ENCODE data around the gene DDX19B. TPM values are rescaled to one million over a fixed set of nuclear protein-coding genes. Genes with fewer than 3 reads are reported as not detected.

The DDX19B gene
- total and polyA plus RNA-seq, 9 of the 15 experiments (the other 6 are each of a cell fraction or from before 2014, with no cell fraction given): 7.0 to 32.9 (median 19.3) TPM

DNA sequence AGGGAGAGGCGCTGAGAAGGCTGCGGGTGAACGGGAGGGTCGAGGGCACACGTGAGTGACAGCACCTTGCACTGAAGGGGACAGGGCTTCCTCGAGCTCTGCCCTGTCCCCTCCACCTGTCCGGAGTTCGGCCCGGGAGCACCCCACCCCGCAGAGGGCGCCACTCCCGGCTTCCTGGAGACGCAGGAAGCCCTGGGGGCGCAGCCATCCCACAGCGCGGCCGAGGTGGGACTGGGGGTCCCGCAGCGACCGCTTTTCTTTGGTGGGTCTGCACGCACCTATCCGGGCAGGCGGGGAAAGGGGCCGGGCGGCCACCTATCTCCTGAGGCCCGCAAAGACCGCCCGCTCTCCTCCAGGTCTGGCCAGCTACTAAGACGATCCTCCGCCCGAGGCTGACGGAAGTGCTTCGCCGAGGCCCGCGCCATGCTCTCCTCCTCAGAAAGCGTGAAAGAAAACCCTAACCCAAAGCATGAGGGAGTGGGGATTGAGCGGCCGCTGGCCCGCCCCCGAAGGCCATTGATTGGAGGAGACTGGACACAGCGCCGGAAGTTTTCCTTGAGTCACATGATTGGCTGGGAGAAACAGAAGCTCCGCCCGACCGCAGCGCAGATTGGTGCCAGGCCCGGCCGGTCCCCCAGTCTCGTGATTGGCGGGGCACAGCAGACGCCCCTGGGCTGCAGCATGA, 82.1 kb downstream of the DDX19B start (continued):
- TF ChIP-seq NBN (IDR thresholded peaks at IDR 0.05; ENCODE audit: low read depth): no peak

DNA sequence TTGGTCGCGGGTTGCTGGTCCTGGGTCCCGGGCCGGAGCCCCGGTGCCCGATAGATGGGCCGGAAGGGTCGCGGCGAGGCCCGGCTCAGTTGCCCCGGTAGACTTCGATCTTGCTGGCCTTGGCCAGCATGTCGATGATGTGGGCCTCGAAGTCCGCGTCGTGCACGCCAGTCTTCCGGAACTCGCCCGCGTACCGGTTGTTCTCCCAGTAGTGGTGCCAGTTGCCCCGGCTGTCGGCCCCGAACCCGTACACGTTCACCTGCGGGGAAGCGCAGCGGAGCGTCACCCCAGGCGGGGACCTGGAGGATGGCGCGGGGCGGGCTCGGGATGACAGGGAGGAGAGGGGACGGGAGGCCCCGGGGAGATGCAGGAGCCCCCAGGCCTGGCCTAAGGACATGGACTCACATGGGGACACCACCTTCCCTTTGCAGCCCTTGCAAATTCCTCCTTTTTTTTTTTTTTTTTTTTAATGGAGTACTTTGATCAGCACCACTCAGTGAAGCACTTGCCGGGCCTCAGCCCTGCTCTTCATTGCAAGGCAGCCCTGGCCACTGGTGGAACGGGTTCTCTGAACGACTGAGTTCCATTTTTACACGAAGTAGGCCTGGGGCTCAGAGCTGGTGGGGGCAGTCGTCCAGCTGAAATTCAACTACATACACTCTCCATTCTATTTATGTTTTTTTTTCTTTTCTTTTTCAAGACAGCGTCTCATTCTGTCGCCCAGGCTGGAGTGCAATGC, 82.8 kb downstream of the DDX19B start:
- no peak overlapping the region for H2AFZ ChIP-seq (ENCODE audit: low read depth, low read length)
- no TSS peak for BruUV-seq (replicated peaks)
- no peak overlapping the region for H3K4me2 ChIP-seq (ENCODE audit: insufficient read depth, low read length)
- intact Hi-C loops (cut with micrococcal nuclease): no loop called here
- H3K9me3 ChIP-seq (replicated peaks; ENCODE audit: control insufficient read depth, insufficient read depth, low read depth, low read length): no peaks in the 10 kb centered on the region
- H3K36me3 ChIP-seq (ENCODE audit: control insufficient read depth, insufficient read depth, low read length): peaks cover 78% of the 10 kb centered on the region; the same call in 2 of the 3 replicates
- no peaks in the 10 kb centered on the region for H3K27me3 ChIP-seq (ENCODE audit: control insufficient read depth in 2 of 2, insufficient read depth in 2 of 2, low read length in 2 of 2)
- WGBS (ENCODE audit: insufficient coverage, low coverage, missing lambda C conversion rate): 97% methylated on average over 30 of the region's 47 CpGs
- in situ Hi-C loops (cut with MboI): no loop called here
- H3K9me1 ChIP-seq (ENCODE audit: control insufficient read depth, insufficient read depth, low read length): peaks cover 2% of the 10 kb centered on the region
- TF ChIP-seq PPARD (CRISPR knock-in tag; IDR thresholded peaks at IDR 0.05) (no peak), POLR2G (IDR thresholded peaks at IDR 0.05; ENCODE audit: low read depth, low read length) (peak; percentile 48; the same call in 1 of the 2 replicates), POLR2AphosphoS5 (IDR thresholded peaks at IDR 0.05; ENCODE audit: control insufficient read depth, insufficient read depth, low read depth, low read length) (peak; percentile 38; the same call in 1 of the 2 replicates), RBM22 (IDR thresholded peaks at IDR 0.05; ENCODE audit: low read depth, low read length, poor library complexity, severe bottlenecking) (peak; percentile 24), ETS1 (conservative IDR thresholded peaks at IDR 0.05; ENCODE audit: control insufficient read depth, low read depth, low read length) (0 out of 2 replicates have a peak, but pooled peaks have one; percentile 7), HNRNPL (IDR thresholded peaks at IDR 0.05; ENCODE audit: low read depth, low read length) (no peak), ZFX (CRISPR knock-in tag; IDR thresholded peaks at IDR 0.05) (peak; percentile 53)
- TF ChIP-seq, protein P1, sequence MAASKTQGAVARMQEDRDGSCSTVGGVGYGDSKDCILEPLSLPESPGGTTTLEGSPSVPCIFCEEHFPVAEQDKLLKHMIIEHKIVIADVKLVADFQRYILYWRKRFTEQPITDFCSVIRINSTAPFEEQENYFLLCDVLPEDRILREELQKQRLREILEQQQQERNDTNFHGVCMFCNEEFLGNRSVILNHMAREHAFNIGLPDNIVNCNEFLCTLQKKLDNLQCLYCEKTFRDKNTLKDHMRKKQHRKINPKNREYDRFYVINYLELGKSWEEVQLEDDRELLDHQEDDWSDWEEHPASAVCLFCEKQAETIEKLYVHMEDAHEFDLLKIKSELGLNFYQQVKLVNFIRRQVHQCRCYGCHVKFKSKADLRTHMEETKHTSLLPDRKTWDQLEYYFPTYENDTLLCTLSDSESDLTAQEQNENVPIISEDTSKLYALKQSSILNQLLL (CRISPR knock-in tag; IDR thresholded peaks at IDR 0.05; ENCODE audit: borderline replicate concordance): no peak
- no peak overlapping the region for H3K27ac ChIP-seq (ENCODE audit: extremely low read depth, low read depth, low read length)
- peaks cover 5% of the 10 kb centered on the region; the same call in 1 of the 2 replicates for H4K20me1 ChIP-seq (replicated peaks; ENCODE audit: control insufficient read depth, insufficient read depth, low read length)
- ChIA-PET POLR2A (interaction anchor here (0.7 kb wide), 1 partner anchor 152 kb away, joined by 5 read pairs; no protein-coding TSS in a partner anchor), CTCF (ENCODE audit: low intra/inter-chr PET ratio) (no interaction called here)
- ATAC-seq (no peak), DNase-seq (ENCODE audit: extremely low read depth in 1 of 4, low spot score in 3 of 4) (no peak), FAIRE-seq (no peak)
- H3K79me2 ChIP-seq (ENCODE audit: control insufficient read depth, insufficient read depth, low read length): no peaks in the 10 kb centered on the region
- no peak overlapping the region for H3K4me3 ChIP-seq
- H3K4me1 ChIP-seq (replicated peaks in 1 of 2; ENCODE audit: control insufficient read depth in 2 of 2, insufficient read depth in 2 of 2, low read length in 2 of 2): peaks cover 0 to 18% of the 10 kb centered on the region in 2 experiments; a peak in 2 of 5 replicates
- H3K9ac ChIP-seq (ENCODE audit: insufficient read depth in 1 of 2, low read depth in 2 of 2, low read length in 2 of 2): no peak overlapping the region

All from K562 (cell line).